WTC11 (cell line): Measurements from ENCODE around the gene SLC25A41. TPM values are rescaled to one million over a fixed set of nuclear protein-coding genes. Genes with fewer than 3 reads are reported as not detected.

ENCODE experiments used
- ATAC-seq: fragments of 200-7000 bp; cut with Tn5 transposase; 2 replicates; pipeline ENCODE4 v1.10.0; 2021; ENCODE audit warnings: mild to moderate bottlenecking, moderate library complexity
- CTCF ChIA-PET: fragments of 300-600 bp; sonication (Branson Sonifier 250); formaldehyde crosslinking; loops from one replicate; lab custom pipeline; 2021; ENCODE audit warnings: antibody characterized with exemption; lab: Charles Lee
- POLR2A ChIA-PET: fragments of 350-600 bp; sonication (Branson Sonifier 250); formaldehyde crosslinking; loops from one replicate; lab custom pipeline; 2021; ENCODE audit warnings: antibody characterized with exemption; lab: Charles Lee
- DNase-seq: peaks from one replicate; pipeline ENCODE4 v3.0.0; 2021; ENCODE audit warnings: low spot score
- H3K27ac Mint-ChIP-seq: 2 replicates; pipeline ENCODE4 v1.8.0; 2021; ENCODE audit warnings: mixed read lengths
- H3K27me3 Mint-ChIP-seq: 2 replicates; pipeline ENCODE4 v1.8.0; 2021; ENCODE audit warnings: low read depth, mild to moderate bottlenecking, moderate library complexity, mixed read lengths
- H3K36me3 Mint-ChIP-seq: 2 replicates; pipeline ENCODE4 v1.8.0; 2021; ENCODE audit warnings: mixed read lengths
- H3K4me1 Mint-ChIP-seq: 2 replicates; pipeline ENCODE4 v1.8.0; 2022; ENCODE audit warnings: mixed read lengths
- H3K4me3 Mint-ChIP-seq: 2 replicates; pipeline ENCODE4 v1.8.0; 2021; ENCODE audit warnings: mild to moderate bottlenecking, moderate library complexity, mixed read lengths
- H3K9me3 Mint-ChIP-seq: 2 replicates; pipeline ENCODE4 v1.8.0; 2021; ENCODE audit warnings: mixed read lengths
- CREB1 ChIP-seq: sonication (generic); formaldehyde crosslinking; IDR thresholded peaks from 2 replicates; pipeline ENCODE4 v1.8.0; 2023; ENCODE audit warnings: mild to moderate bottlenecking, missing genetic modification reagents
- ELF4 ChIP-seq: sonication (generic); formaldehyde crosslinking; IDR thresholded peaks from 2 replicates; pipeline ENCODE4 v1.8.1; 2022; ENCODE audit warnings: low read depth, mild to moderate bottlenecking, moderate library complexity, missing genetic modification reagents
- SP1 ChIP-seq: sonication (generic); formaldehyde crosslinking; conservative IDR thresholded peaks from 2 replicates; pipeline ENCODE4 v1.8.1; 2022; ENCODE audit warnings: missing genetic modification reagents
- ZNF263 ChIP-seq: sonication (generic); formaldehyde crosslinking; IDR thresholded peaks from 2 replicates; pipeline ENCODE4 v1.8.1; 2022; ENCODE audit warnings: low read depth, mild to moderate bottlenecking, moderate library complexity, missing genetic modification reagents
- ZNF317 ChIP-seq: sonication (generic); formaldehyde crosslinking; IDR thresholded peaks from 2 replicates; pipeline ENCODE4 v1.8.1; 2023; ENCODE audit warnings: low read depth, mild to moderate bottlenecking, moderate library complexity, missing genetic modification reagents, borderline replicate concordance
- total RNA-seq: library from RNA; stranded (reverse); gene quantifications from 3 replicates; pipeline ENCODE4 v1.2.3, GENCODE V29; 2021
- TF ChIP-seq, protein P1 (sequence below): fragments of 200-600 bp; IDR thresholded peaks from 2 replicates; pipeline ENCODE4 v1.8.0; 2022; ENCODE audit warnings: antibody characterized with exemption
- TF ChIP-seq, protein P2 (sequence below): sonication (generic); formaldehyde crosslinking; IDR thresholded peaks from 2 replicates; pipeline ENCODE4 v1.8.1; 2023; ENCODE audit warnings: mild to moderate bottlenecking, missing genetic modification reagents, borderline replicate concordance
- TF ChIP-seq, protein P3 (sequence below): sonication (generic); formaldehyde crosslinking; IDR thresholded peaks from 2 replicates; pipeline ENCODE4 v1.8.0; 2023; ENCODE audit warnings: mild to moderate bottlenecking, missing genetic modification reagents
- TF ChIP-seq, protein P4 (sequence below): sonication (generic); formaldehyde crosslinking; IDR thresholded peaks from 2 replicates; pipeline ENCODE4 v1.8.1; 2022; ENCODE audit warnings: low read depth, missing genetic modification reagents, borderline replicate concordance
- TF ChIP-seq, protein P5 (sequence below): sonication (generic); formaldehyde crosslinking; IDR thresholded peaks from 2 replicates; pipeline ENCODE4 v1.8.1; 2023; ENCODE audit warnings: mild to moderate bottlenecking, missing genetic modification reagents
- TF ChIP-seq, protein P6 (sequence below): fragments of 250-450 bp; sonication (Bioruptor Pico); conservative IDR thresholded peaks from 2 replicates; pipeline ENCODE4 v1.9.0; 2021; ENCODE audit warnings: mild to moderate bottlenecking

SLC25A41 gene
- total RNA-seq, 1 experiment from 2014 or later: 0.35 TPM

DNA sequence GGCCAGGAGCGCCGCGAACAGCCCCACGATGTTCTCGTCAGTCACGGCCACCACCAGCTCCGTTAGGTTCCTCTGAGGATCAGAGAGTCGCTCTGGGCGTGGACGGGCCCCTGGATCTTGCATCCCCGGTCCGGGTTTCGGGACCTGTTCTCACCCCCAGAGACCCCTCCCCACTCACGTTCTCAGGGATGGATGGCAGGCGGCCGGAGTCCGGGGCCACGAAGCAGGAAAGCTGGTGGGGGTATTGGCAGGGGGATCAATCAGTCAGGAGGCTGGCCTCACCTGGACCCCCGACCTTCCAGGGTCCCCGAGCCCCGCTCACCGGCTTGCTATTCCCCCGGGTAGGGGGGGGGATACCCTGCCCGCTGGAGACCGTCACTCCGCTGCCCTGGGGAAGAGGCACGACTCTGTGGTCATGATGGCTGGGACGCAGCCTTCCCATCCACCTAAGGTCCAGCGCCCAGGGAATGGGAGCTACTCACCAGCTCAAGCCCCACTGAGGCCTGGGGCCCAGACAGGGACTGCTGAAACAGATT lies 43.4 kb upstream of the SLC25A41 start:
- no peak overlapping the region for H3K27ac Mint-ChIP-seq
- peaks cover 15% of the 10 kb centered on the region for H3K4me1 Mint-ChIP-seq
- H3K36me3 Mint-ChIP-seq: no peaks in the 10 kb centered on the region
- CTCF ChIA-PET: interaction anchor here (0.5 to 2.1 kb wide), 16 partner anchors 9 to 1550 kb away, joined by 3 to 11 read pairs (median 5); partner anchors contain the start of genes ALKBH7, CRB3, GPR108 and SLC25A23
- TF ChIP-seq CREB1 (CRISPR knock-in tag) (no peak), ZNF317 (CRISPR knock-in tag) (no peak), ZNF263 (CRISPR knock-in tag) (no peak)
- TF ChIP-seq, protein P1, sequence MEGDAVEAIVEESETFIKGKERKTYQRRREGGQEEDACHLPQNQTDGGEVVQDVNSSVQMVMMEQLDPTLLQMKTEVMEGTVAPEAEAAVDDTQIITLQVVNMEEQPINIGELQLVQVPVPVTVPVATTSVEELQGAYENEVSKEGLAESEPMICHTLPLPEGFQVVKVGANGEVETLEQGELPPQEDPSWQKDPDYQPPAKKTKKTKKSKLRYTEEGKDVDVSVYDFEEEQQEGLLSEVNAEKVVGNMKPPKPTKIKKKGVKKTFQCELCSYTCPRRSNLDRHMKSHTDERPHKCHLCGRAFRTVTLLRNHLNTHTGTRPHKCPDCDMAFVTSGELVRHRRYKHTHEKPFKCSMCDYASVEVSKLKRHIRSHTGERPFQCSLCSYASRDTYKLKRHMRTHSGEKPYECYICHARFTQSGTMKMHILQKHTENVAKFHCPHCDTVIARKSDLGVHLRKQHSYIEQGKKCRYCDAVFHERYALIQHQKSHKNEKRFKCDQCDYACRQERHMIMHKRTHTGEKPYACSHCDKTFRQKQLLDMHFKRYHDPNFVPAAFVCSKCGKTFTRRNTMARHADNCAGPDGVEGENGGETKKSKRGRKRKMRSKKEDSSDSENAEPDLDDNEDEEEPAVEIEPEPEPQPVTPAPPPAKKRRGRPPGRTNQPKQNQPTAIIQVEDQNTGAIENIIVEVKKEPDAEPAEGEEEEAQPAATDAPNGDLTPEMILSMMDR: no peak
- TF ChIP-seq, protein P2, sequence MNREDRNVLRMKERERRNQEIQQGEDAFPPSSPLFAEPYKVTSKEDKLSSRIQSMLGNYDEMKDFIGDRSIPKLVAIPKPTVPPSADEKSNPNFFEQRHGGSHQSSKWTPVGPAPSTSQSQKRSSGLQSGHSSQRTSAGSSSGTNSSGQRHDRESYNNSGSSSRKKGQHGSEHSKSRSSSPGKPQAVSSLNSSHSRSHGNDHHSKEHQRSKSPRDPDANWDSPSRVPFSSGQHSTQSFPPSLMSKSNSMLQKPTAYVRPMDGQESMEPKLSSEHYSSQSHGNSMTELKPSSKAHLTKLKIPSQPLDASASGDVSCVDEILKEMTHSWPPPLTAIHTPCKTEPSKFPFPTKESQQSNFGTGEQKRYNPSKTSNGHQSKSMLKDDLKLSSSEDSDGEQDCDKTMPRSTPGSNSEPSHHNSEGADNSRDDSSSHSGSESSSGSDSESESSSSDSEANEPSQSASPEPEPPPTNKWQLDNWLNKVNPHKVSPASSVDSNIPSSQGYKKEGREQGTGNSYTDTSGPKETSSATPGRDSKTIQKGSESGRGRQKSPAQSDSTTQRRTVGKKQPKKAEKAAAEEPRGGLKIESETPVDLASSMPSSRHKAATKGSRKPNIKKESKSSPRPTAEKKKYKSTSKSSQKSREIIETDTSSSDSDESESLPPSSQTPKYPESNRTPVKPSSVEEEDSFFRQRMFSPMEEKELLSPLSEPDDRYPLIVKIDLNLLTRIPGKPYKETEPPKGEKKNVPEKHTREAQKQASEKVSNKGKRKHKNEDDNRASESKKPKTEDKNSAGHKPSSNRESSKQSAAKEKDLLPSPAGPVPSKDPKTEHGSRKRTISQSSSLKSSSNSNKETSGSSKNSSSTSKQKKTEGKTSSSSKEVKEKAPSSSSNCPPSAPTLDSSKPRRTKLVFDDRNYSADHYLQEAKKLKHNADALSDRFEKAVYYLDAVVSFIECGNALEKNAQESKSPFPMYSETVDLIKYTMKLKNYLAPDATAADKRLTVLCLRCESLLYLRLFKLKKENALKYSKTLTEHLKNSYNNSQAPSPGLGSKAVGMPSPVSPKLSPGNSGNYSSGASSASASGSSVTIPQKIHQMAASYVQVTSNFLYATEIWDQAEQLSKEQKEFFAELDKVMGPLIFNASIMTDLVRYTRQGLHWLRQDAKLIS (CRISPR knock-in tag): no peak
- TF ChIP-seq, protein P3, sequence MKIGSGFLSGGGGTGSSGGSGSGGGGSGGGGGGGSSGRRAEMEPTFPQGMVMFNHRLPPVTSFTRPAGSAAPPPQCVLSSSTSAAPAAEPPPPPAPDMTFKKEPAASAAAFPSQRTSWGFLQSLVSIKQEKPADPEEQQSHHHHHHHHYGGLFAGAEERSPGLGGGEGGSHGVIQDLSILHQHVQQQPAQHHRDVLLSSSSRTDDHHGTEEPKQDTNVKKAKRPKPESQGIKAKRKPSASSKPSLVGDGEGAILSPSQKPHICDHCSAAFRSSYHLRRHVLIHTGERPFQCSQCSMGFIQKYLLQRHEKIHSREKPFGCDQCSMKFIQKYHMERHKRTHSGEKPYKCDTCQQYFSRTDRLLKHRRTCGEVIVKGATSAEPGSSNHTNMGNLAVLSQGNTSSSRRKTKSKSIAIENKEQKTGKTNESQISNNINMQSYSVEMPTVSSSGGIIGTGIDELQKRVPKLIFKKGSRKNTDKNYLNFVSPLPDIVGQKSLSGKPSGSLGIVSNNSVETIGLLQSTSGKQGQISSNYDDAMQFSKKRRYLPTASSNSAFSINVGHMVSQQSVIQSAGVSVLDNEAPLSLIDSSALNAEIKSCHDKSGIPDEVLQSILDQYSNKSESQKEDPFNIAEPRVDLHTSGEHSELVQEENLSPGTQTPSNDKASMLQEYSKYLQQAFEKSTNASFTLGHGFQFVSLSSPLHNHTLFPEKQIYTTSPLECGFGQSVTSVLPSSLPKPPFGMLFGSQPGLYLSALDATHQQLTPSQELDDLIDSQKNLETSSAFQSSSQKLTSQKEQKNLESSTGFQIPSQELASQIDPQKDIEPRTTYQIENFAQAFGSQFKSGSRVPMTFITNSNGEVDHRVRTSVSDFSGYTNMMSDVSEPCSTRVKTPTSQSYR (CRISPR knock-in tag): no peak
- TF ChIP-seq, protein P4, sequence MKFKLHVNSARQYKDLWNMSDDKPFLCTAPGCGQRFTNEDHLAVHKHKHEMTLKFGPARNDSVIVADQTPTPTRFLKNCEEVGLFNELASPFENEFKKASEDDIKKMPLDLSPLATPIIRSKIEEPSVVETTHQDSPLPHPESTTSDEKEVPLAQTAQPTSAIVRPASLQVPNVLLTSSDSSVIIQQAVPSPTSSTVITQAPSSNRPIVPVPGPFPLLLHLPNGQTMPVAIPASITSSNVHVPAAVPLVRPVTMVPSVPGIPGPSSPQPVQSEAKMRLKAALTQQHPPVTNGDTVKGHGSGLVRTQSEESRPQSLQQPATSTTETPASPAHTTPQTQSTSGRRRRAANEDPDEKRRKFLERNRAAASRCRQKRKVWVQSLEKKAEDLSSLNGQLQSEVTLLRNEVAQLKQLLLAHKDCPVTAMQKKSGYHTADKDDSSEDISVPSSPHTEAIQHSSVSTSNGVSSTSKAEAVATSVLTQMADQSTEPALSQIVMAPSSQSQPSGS (CRISPR knock-in tag): no peak
- TF ChIP-seq, all 79 proteins: peak for 0
- Mint-ChIP-seq H3K9me3 (no peaks in the 10 kb centered on the region), H3K4me3 (peak overlapping the region; percentile 81), H3K27me3 (peaks cover 30% of the 10 kb centered on the region)
- ATAC-seq (no peak), DNase-seq (no peak)
- POLR2A ChIA-PET: interaction anchor here (0.5 to 2.1 kb wide), 11 partner anchors 8 to 275 kb away, joined by 3 to 10 read pairs (median 5); partner anchors contain the start of genes ALKBH7, CRB3, GPR108 and KHSRP

DNA sequence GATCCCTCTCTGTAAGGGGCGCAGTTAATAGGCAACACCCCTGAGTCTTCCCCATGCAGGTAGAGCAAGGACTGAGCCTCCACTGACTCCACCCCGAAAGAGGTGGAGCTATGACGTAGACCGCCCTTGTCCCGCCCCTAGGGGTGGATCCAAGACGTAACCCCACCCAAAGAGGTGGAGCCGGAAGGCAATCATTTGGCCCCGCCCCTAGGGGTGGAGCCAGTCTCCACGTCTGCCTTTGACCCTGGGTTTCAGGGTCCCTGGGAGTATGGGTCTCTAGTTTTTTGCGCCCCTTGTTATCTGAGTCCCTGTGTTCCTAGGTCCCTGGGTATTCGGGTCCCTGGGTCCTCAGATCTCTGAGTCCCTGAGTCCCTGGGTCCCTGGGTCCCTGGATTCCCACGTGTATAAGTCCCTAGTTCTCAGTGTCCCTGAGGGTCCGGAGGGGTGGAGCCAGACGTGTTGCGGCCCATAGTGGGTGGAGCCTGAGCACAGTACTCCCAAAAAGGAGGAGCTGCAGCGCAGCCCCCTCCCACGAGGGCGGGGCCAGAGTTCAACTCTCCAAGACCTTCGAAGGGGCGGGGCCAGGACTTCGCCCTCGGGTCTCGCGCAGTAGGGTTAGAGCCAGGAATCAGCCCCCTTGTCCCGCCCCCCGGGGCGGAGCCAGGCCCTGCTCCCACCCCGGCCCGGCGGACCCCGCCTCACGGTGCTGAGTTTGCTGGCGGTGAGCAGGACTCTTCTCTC lies 42.8 kb upstream of the SLC25A41 start:
- ATAC-seq (peak; percentile 88), DNase-seq (peak; percentile 100)
- H3K4me3 Mint-ChIP-seq: peak overlapping the region; percentile 81
- H3K9me3 Mint-ChIP-seq: no peaks in the 10 kb centered on the region
- TF ChIP-seq SP1 (CRISPR knock-in tag) (peak; percentile 70), ELF4 (CRISPR knock-in tag) (no peak)
- TF ChIP-seq, protein P5, sequence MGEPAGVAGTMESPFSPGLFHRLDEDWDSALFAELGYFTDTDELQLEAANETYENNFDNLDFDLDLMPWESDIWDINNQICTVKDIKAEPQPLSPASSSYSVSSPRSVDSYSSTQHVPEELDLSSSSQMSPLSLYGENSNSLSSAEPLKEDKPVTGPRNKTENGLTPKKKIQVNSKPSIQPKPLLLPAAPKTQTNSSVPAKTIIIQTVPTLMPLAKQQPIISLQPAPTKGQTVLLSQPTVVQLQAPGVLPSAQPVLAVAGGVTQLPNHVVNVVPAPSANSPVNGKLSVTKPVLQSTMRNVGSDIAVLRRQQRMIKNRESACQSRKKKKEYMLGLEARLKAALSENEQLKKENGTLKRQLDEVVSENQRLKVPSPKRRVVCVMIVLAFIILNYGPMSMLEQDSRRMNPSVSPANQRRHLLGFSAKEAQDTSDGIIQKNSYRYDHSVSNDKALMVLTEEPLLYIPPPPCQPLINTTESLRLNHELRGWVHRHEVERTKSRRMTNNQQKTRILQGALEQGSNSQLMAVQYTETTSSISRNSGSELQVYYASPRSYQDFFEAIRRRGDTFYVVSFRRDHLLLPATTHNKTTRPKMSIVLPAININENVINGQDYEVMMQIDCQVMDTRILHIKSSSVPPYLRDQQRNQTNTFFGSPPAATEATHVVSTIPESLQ: no peak
- TF ChIP-seq, protein P6, sequence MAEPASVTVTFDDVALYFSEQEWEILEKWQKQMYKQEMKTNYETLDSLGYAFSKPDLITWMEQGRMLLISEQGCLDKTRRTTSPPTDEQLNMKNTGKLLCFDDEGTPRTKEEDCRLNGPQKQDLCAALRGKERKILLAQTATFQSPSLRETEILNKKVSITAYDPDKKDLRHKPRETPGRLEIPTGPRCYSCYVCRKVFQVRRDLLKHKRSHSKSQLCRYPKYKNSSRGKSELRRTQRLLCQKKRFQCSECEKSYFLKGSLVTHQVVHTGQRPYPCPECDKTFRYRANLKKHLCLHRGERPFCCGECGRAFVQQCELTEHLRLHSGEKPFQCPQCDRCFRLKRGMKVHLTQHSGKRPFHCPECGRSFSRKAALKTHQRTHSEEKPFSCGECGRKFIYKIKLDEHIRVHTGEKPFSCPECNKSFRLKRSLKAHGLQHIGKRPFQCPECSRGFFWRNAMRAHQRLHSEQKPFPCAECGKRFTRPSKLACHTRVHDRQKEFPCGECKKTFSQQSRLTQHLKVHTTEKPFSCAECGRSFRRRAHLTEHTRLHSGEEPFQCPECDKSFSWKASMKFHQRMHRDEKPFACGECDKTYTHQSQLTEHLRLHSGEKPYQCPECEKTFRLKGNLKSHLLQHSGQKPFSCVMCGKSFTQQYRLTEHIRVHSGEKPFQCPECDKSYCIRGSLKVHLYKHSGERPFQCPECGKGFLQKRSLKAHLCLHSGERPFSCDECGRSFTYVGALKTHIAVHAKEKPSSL: no peak
- ChIA-PET CTCF (interaction anchor here (0.5 to 2.1 kb wide), 21 partner anchors 8 to 1549 kb away, joined by 3 to 11 read pairs (median 4); partner anchors contain the start of genes ALKBH7, CRB3, GPR108 and SLC25A23), POLR2A (interaction anchor here (0.6 to 2.1 kb wide), 13 partner anchors 9 to 572 kb away, joined by 3 to 10 read pairs (median 3); partner anchors contain the start of genes ALKBH7, CRB3, GPR108 and KHSRP)
- peaks cover 30% of the 10 kb centered on the region for H3K27me3 Mint-ChIP-seq
- H3K27ac Mint-ChIP-seq: peak overlapping the region; percentile 95
- H3K36me3 Mint-ChIP-seq: no peaks in the 10 kb centered on the region
- peaks cover 8% of the 10 kb centered on the region for H3K4me1 Mint-ChIP-seq
